Fibroblast of upper back skin (primary cell): ENCODE data around the gene NARS2.
"Not testable (repeated sequence)": the region's sequence is repeated elsewhere in the genome, so short reads cannot be mapped to it uniquely, and the experiment has no call there.

ENCODE experiments used
- DNase-seq: peaks from one replicate; pipeline ENCODE4 v3.0.0-alpha.2; 2013

Gene NARS2

GRCh38 chr11:78539506-78539905 is 35.2 kb downstream of the NARS2 start:
- peak; percentile 18 for DNase-seq

- no peak for DNase-seq
Observed at GRCh38 chr11:78536933-78537332, 37.7 kb downstream of the NARS2 start.

GRCh38 chr11:78535920-78536319 is 38.7 kb downstream of the NARS2 start:
- DNase-seq, result no peak

- no peak for DNase-seq
Observed at GRCh38 chr11:78535027-78535426, 39.6 kb downstream of the NARS2 start.

- no peak for DNase-seq
Observed at GRCh38 chr11:78533399-78533798, 41.3 kb downstream of the NARS2 start.

- DNase-seq, result no peak
Observed at GRCh38 chr11:78532991-78533390, 41.7 kb downstream of the NARS2 start.

GRCh38 chr11:78526497-78527146 is 48.0 kb downstream of the NARS2 start:
- no peak for DNase-seq

GRCh38 chr11:78525720-78526119 is 48.9 kb downstream of the NARS2 start:
- no peak for DNase-seq

GRCh38 chr11:78520230-78520629 is 54.4 kb downstream of the NARS2 start:
- DNase-seq, result no peak

GRCh38 chr11:78516281-78516680 is 58.4 kb downstream of the NARS2 start:
- no peak for DNase-seq

- DNase-seq, result no peak
Observed at GRCh38 chr11:78514922-78515502, 59.7 kb downstream of the NARS2 start.

- DNase-seq, result not testable (repeated sequence)
Observed at GRCh38 chr11:78513085-78513484, 61.6 kb downstream of the NARS2 start.

- no peak for DNase-seq
Observed at GRCh38 chr11:78510597-78510996, 64.1 kb downstream of the NARS2 start.

GRCh38 chr11:78510025-78510596 is 64.6 kb downstream of the NARS2 start:
- DNase-seq, result no peak

GRCh38 chr11:78504708-78505107 is 70.0 kb downstream of the NARS2 start:
- no peak for DNase-seq

GRCh38 chr11:78504181-78504580 is 70.5 kb downstream of the NARS2 start:
- DNase-seq, result no peak

- DNase-seq, result peak; percentile 25
Observed at GRCh38 chr11:78499971-78500370, 74.7 kb downstream of the NARS2 start.

- no peak for DNase-seq
Observed at GRCh38 chr11:78497293-78497692, 77.4 kb downstream of the NARS2 start.

GRCh38 chr11:78493413-78493975 is 81.2 kb downstream of the NARS2 start:
- no peak for DNase-seq

- no peak for DNase-seq
Observed at GRCh38 chr11:78492973-78493372, 81.7 kb downstream of the NARS2 start.

- no peak for DNase-seq
Observed at GRCh38 chr11:78489184-78489583, 85.5 kb downstream of the NARS2 start.

GRCh38 chr11:78478536-78478935 is 96.1 kb downstream of the NARS2 start:
- DNase-seq, result no peak

- no peak for DNase-seq
Observed at GRCh38 chr11:78476066-78476465, 98.6 kb downstream of the NARS2 start.

GRCh38 chr11:78474451-78474850 is 100.2 kb downstream of the NARS2 start:
- DNase-seq, result no peak
